GM23338 (cell line): Measurements from ENCODE around the gene ATAD3B. TPM values are rescaled to one million over a fixed set of nuclear protein-coding genes. Genes with fewer than 3 reads are reported as not detected.

Experiments
- ATAC-seq: fragments of 200-7000 bp; cut with Tn5 transposase; 3 replicates; pipeline ENCODE4 v1.9.1; 2020
- DNase-seq: peaks from one replicate; pipeline ENCODE4 v3.0.0-alpha.2; 2015; ENCODE audit warnings: low spot score
- H2AFZ ChIP-seq: fragments of 200-600 bp; sonication (generic); 2 replicates; pipeline ENCODE4 v1.8.0; 2016; ENCODE audit warnings: antibody characterized with exemption, mild to moderate bottlenecking, moderate library complexity
- H3F3A ChIP-seq: fragments of 200-600 bp; sonication (generic); replicated peaks from 2 replicates; pipeline ENCODE4 v1.8.0; 2017; ENCODE audit warnings: antibody characterized with exemption, mixed run types, low read depth
- H3K27ac ChIP-seq: fragments of 200-600 bp; sonication (generic); 2 replicates; pipeline ENCODE4 v1.6.1; 2016; ENCODE audit warnings: low read depth
- H3K27me3 ChIP-seq: fragments of 200-600 bp; sonication (generic); 2 replicates; pipeline ENCODE4 v1.8.0; 2016; ENCODE audit warnings: mild to moderate bottlenecking, mixed run types, moderate library complexity; ENCODE audit not compliant: insufficient read depth
- H3K36me3 ChIP-seq: fragments of 200-600 bp; sonication (generic); 2 replicates; pipeline ENCODE4 v1.8.0; 2016; ENCODE audit warnings: mild to moderate bottlenecking; ENCODE audit not compliant: insufficient read depth
- H3K4me1 ChIP-seq: fragments of 200-600 bp; sonication (generic); 2 replicates; pipeline ENCODE4 v1.8.0; 2016; ENCODE audit warnings: mild to moderate bottlenecking, moderate library complexity; ENCODE audit not compliant: insufficient read depth
- H3K4me2 ChIP-seq: fragments of 200-600 bp; sonication (generic); 2 replicates; pipeline ENCODE4 v1.7.1; 2017; ENCODE audit warnings: mixed run types
- H3K4me3 ChIP-seq: fragments of 200-600 bp; sonication (generic); 2 replicates; pipeline ENCODE4 v1.6.1; 2016; ENCODE audit warnings: mixed run types
- H3K79me2 ChIP-seq: fragments of 200-600 bp; sonication (generic); replicated peaks from 2 replicates; pipeline ENCODE4 v1.8.0; 2017; ENCODE audit warnings: mild to moderate bottlenecking; ENCODE audit not compliant: insufficient read depth
- H3K9me2 ChIP-seq: fragments of 200-600 bp; sonication (generic); 2 replicates; pipeline ENCODE4 v1.8.0; 2017; ENCODE audit not compliant: insufficient read depth
- H4K20me1 ChIP-seq: fragments of 200-600 bp; sonication (generic); replicated peaks from 2 replicates; pipeline ENCODE4 v1.8.0; 2017; ENCODE audit warnings: mild to moderate bottlenecking; ENCODE audit not compliant: insufficient read depth
- H3K27ac Mint-ChIP-seq: 2 replicates; pipeline ENCODE4 v1.8.0; 2020; ENCODE audit warnings: inconsistent platforms, mild to moderate bottlenecking, moderate library complexity, mixed read lengths
- H3K27me3 Mint-ChIP-seq: 3 replicates; pipeline ENCODE4 v1.8.0; 2022; ENCODE audit warnings: low read depth, mild to moderate bottlenecking, moderate library complexity, mixed read lengths, inconsistent platforms; ENCODE audit not compliant: insufficient read depth, poor library complexity
- H3K36me3 Mint-ChIP-seq: 3 replicates; pipeline ENCODE4 v1.8.0; 2021; ENCODE audit warnings: low read depth, mild to moderate bottlenecking, inconsistent platforms, moderate library complexity, mixed read lengths
- H3K4me1 Mint-ChIP-seq: 3 replicates; pipeline ENCODE4 v1.8.0; 2020; ENCODE audit warnings: mild to moderate bottlenecking, inconsistent platforms, mixed read lengths
- H3K4me3 Mint-ChIP-seq: 3 replicates; pipeline ENCODE4 v1.8.0; 2021; ENCODE audit warnings: moderate library complexity, mild to moderate bottlenecking, inconsistent platforms, mixed read lengths
- H3K9me3 Mint-ChIP-seq: 3 replicates; pipeline ENCODE4 v1.8.0; 2020; ENCODE audit warnings: moderate library complexity, mild to moderate bottlenecking, inconsistent platforms, mixed read lengths
- CREB1 ChIP-seq: fragments of 250-450 bp; sonication (Bioruptor Pico); IDR thresholded peaks from 2 replicates; pipeline ENCODE4 v1.5.0; 2020; ENCODE audit warnings: low read depth, mild to moderate bottlenecking, moderate library complexity
- CTCF ChIP-seq, 2 experiments: fragments of 200-600 bp in 1 of 2; sonication (generic) in 1 of 2; conservative IDR thresholded peaks; 2 replicates each; pipeline versions ENCODE4 v1.5.1 to v1.6.1; 2016 to 2017; ENCODE audit warnings: antibody characterized with exemption in 2 of 2, low read depth in 2 of 2, mild to moderate bottlenecking in 2 of 2, moderate library complexity in 1 of 2
- ETS1 ChIP-seq: IDR thresholded peaks from 2 replicates; pipeline ENCODE4 v1.6.1; 2016; ENCODE audit warnings: antibody characterized with exemption
- EZH2 ChIP-seq: fragments of 200-600 bp; sonication (generic); IDR thresholded peaks from one replicate; pipeline ENCODE4 v1.8.0; 2017; ENCODE audit warnings: antibody characterized with exemption, mild to moderate bottlenecking, low read depth; ENCODE audit not compliant: unreplicated experiment
- EZH2phosphoT487 ChIP-seq: fragments of 200-600 bp; sonication (generic); IDR thresholded peaks from one replicate; pipeline ENCODE4 v1.8.1; 2018; ENCODE audit warnings: antibody characterized with exemption; ENCODE audit not compliant: unreplicated experiment
- JUNB ChIP-seq: IDR thresholded peaks from one replicate; pipeline ENCODE4 v1.6.1; 2016; ENCODE audit warnings: antibody characterized with exemption; ENCODE audit not compliant: unreplicated experiment
- NANOG ChIP-seq: IDR thresholded peaks from 2 replicates; pipeline ENCODE4 v1.6.1; 2016; ENCODE audit warnings: antibody characterized with exemption, borderline replicate concordance
- POLR2AphosphoS5 ChIP-seq: IDR thresholded peaks from 2 replicates; pipeline ENCODE4 v1.6.1; 2016; ENCODE audit warnings: antibody characterized with exemption, low read depth
- REST ChIP-seq: IDR thresholded peaks from one replicate; pipeline ENCODE4 v1.6.1; 2018; ENCODE audit warnings: antibody characterized with exemption; ENCODE audit not compliant: unreplicated experiment
- STAT1 ChIP-seq: IDR thresholded peaks from one replicate; pipeline ENCODE4 v1.6.1; 2016; ENCODE audit warnings: antibody characterized with exemption; ENCODE audit not compliant: unreplicated experiment
- ZNF114 ChIP-seq: fragments of 250-450 bp; sonication (Bioruptor Pico); IDR thresholded peaks from 2 replicates; pipeline ENCODE4 v1.5.0; 2020; ENCODE audit warnings: mild to moderate bottlenecking, moderate library complexity
- ZNF331 ChIP-seq: fragments of 250-450 bp; sonication (Bioruptor Pico); IDR thresholded peaks from 2 replicates; pipeline ENCODE4 v1.5.0; 2020; ENCODE audit warnings: low read depth, mild to moderate bottlenecking, moderate library complexity
- ZNF462 ChIP-seq: fragments of 250-450 bp; sonication (Bioruptor Pico); IDR thresholded peaks from 2 replicates; pipeline ENCODE4 v1.5.0; 2020; ENCODE audit warnings: mild to moderate bottlenecking, moderate library complexity
- polyA plus RNA-seq: library from polyadenylated mRNA; unstranded; fragments of >200 nt; fragmentation: Nextera tagmentation; extraction: Ambion mirVana; gene quantifications from 2 replicates; pipeline ENCODE4 v1.2.1, GENCODE V29; 2016
- total RNA-seq: library from RNA; depleted of rRNA; stranded (reverse); fragments of >200 nt; shearing (Covaris generic); gene quantifications from 2 replicates; pipeline ENCODE4 v1.2.3, GENCODE V29; 2014

Gene ATAD3B
- total and polyA plus RNA-seq, 2 experiments from 2014 or later: 37.8 to 63.4 TPM

GRCh38 chr1:1536019-1536937 is 64.7 kb downstream of the ATAD3B start:
- Histone ChIP-seq H3K4me1 (no peaks in the 10 kb centered on the region; the same call in 1 of the 2 replicates), H3K9me2 (no peaks in the 10 kb centered on the region), H3K27me3 (no peaks in the 10 kb centered on the region), H3K4me2 (no peak overlapping the region), H3K79me2 (no peaks in the 10 kb centered on the region), H3K4me3 (no peak overlapping the region), H3K27ac (no peak overlapping the region), H3F3A (peaks cover 16% of the 10 kb centered on the region), H3K36me3 (no peaks in the 10 kb centered on the region), H2AFZ (no peak overlapping the region), H4K20me1 (no peaks in the 10 kb centered on the region; the same call in 1 of the 2 replicates)
- Mint-ChIP-seq H3K4me3 (no peak overlapping the region), H3K36me3 (peaks cover 12% of the 10 kb centered on the region), H3K9me3 (0 out of 3 replicates have a peak, but pooled peaks cover 4% of the 10 kb centered on the region), H3K27me3 (peaks cover 12% of the 10 kb centered on the region), H3K27ac (0 out of 2 replicates have a peak overlapping the region, but pooled peaks have one; percentile 59), H3K4me1 (peaks cover 5% of the 10 kb centered on the region)
- TF ChIP-seq CREB1: no peak
- no peak for TF ChIP-seq ETS1
- TF ChIP-seq EZH2: no peak
- no peak for TF ChIP-seq ZNF331
- no peak for TF ChIP-seq EZH2phosphoT487
- TF ChIP-seq REST: no peak
- TF ChIP-seq NANOG: no peak
- TF ChIP-seq POLR2AphosphoS5: no peak
- no peak for TF ChIP-seq JUNB
- TF ChIP-seq ZNF462 (CRISPR knock-in tag): no peak
- no peak for TF ChIP-seq CTCF (conservative IDR thresholded peaks at IDR 0.05; ENCODE audit: low read depth in 2 of 2)
- TF ChIP-seq STAT1: no peak
- TF ChIP-seq ZNF114 (CRISPR knock-in tag): no peak
- no peak for ATAC-seq
- no peak for DNase-seq
